HepG2 (cell line): ENCODE data around the gene SLC9A8. TPM values are rescaled to one million over a fixed set of nuclear protein-coding genes. Genes with fewer than 3 reads are reported as not detected.

Experiments used
- GTF2F1 ChIP-seq: fragments of 150-350 bp; IDR thresholded peaks from 2 replicates; pipeline ENCODE4 v1.6.1; 2014; ENCODE audit warnings: low read length
- HBP1 ChIP-seq: IDR thresholded peaks from 2 replicates; pipeline ENCODE4 v1.6.1; 2016; ENCODE audit warnings: low read depth, control low read depth
- MAFK ChIP-seq, 2 experiments: IDR thresholded peaks in 1 of 2; conservative IDR thresholded peaks in 1 of 2; 2 replicates each; pipeline ENCODE4 v1.6.1; 2011; ENCODE audit warnings: improper control_type of control experiment in 2 of 2, low read length in 2 of 2
- NFE2L2 ChIP-seq: fragments of 150-350 bp; IDR thresholded peaks from 2 replicates; pipeline ENCODE4 v1.6.1; 2014; ENCODE audit warnings: low read length
- PHB2 ChIP-seq: fragments of 450-650 bp; IDR thresholded peaks from 2 replicates; pipeline ENCODE4 v1.6.1; 2018; ENCODE audit not compliant: partially characterized antibody
- SIN3A ChIP-seq: IDR thresholded peaks from 2 replicates; pipeline ENCODE4 v1.6.1; 2011; ENCODE audit warnings: low read depth, mild to moderate bottlenecking, control low read depth, low read length, borderline replicate concordance
- SP5 ChIP-seq: IDR thresholded peaks from 2 replicates; pipeline ENCODE4 v1.6.1; 2016; ENCODE audit warnings: low read depth, borderline replicate concordance
- ZBTB44 ChIP-seq: sonication (generic); formaldehyde crosslinking; IDR thresholded peaks from 2 replicates; pipeline ENCODE4 v1.4.0; 2020; ENCODE audit warnings: missing genetic modification reagents
- ZFP36 ChIP-seq: fragments of 150-350 bp; IDR thresholded peaks from 2 replicates; pipeline ENCODE4 v1.6.1; 2018; ENCODE audit warnings: borderline replicate concordance, low read length, low read depth; ENCODE audit not compliant: partially characterized antibody
- ZGPAT ChIP-seq: IDR thresholded peaks from 2 replicates; pipeline ENCODE4 v1.6.1; 2016; ENCODE audit warnings: mild to moderate bottlenecking
- ZIK1 ChIP-seq: sonication (generic); formaldehyde crosslinking; IDR thresholded peaks from 2 replicates; pipeline ENCODE4 v1.5.0; 2020; ENCODE audit warnings: mild to moderate bottlenecking, low read depth, missing genetic modification reagents, borderline replicate concordance
- ZNF350 ChIP-seq: sonication (generic); formaldehyde crosslinking; IDR thresholded peaks from 2 replicates; pipeline ENCODE4 v1.4.0; 2020; ENCODE audit warnings: mild to moderate bottlenecking, low read depth, missing genetic modification reagents, borderline replicate concordance
- ZNF496 ChIP-seq: sonication (generic); formaldehyde crosslinking; IDR thresholded peaks from 2 replicates; pipeline ENCODE4 v1.8.1; 2023; ENCODE audit warnings: mild to moderate bottlenecking, moderate library complexity, missing genetic modification reagents; ENCODE audit not compliant: insufficient replicate concordance
- ZNF556 ChIP-seq: sonication (generic); formaldehyde crosslinking; IDR thresholded peaks from 2 replicates; pipeline ENCODE4 v1.4.0; 2020; ENCODE audit warnings: mild to moderate bottlenecking, missing genetic modification reagents, borderline replicate concordance
- ZNF562 ChIP-seq: sonication (generic); formaldehyde crosslinking; IDR thresholded peaks from 2 replicates; pipeline ENCODE4 v1.8.0; 2022; ENCODE audit warnings: missing genetic modification reagents, borderline replicate concordance
- ZNF564 ChIP-seq: sonication (generic); formaldehyde crosslinking; IDR thresholded peaks from 2 replicates; pipeline ENCODE4 v1.8.1; 2023; ENCODE audit warnings: mild to moderate bottlenecking, missing genetic modification reagents
- ZNF576 ChIP-seq: sonication (generic); formaldehyde crosslinking; IDR thresholded peaks from 2 replicates; pipeline ENCODE4 v1.4.0; 2020; ENCODE audit warnings: mild to moderate bottlenecking, missing genetic modification reagents
- ZNF766 ChIP-seq: sonication (generic); formaldehyde crosslinking; IDR thresholded peaks from 2 replicates; pipeline ENCODE4 v1.5.0; 2020; ENCODE audit warnings: missing genetic modification reagents, borderline replicate concordance
- polyA plus RNA-seq, 8 experiments: library from polyadenylated mRNA; depleted of rRNA in 3 of 8; stranded (reverse) in 7 of 8; unstranded in 1 of 8; fragments of >200 nt; fragmentation: Illumina TruSeq in 4 of 8; extraction: Trizol in 4 of 8; gene quantifications; 2 replicates each; pipeline versions ENCODE4 v1.2.1 to v1.2.3, GENCODE V29; 2011 to 2016; ENCODE audit warnings: low read depth in 4 of 8, missing spikeins in 1 of 8, mixed read lengths in 1 of 8; ENCODE audit not compliant: insufficient read depth in 1 of 8
- total RNA-seq, 5 experiments: library from RNA; depleted of rRNA; stranded (reverse); fragments of >200 nt; fragmentation: Illumina TruSeq; extraction: Trizol; gene quantifications; 2 replicates each; pipeline ENCODE4 v1.2.3, GENCODE V29; 2016; ENCODE audit warnings: low read depth in 1 of 5
- TF ChIP-seq, protein P1 (sequence below): sonication (generic); formaldehyde crosslinking; IDR thresholded peaks from 2 replicates; pipeline ENCODE4 v1.4.0; 2020; ENCODE audit warnings: missing genetic modification reagents
- TF ChIP-seq, protein P2 (sequence below): IDR thresholded peaks from 2 replicates; pipeline ENCODE4 v1.6.1; 2018; ENCODE audit warnings: missing genetic modification reagents, mild to moderate bottlenecking, missing compliant biosample characterization
- TF ChIP-seq, protein P3 (sequence below): IDR thresholded peaks from 2 replicates; pipeline ENCODE4 v1.6.1; 2016; ENCODE audit warnings: missing compliant biosample characterization, missing genetic modification reagents, borderline replicate concordance

SLC9A8 gene
- total and polyA plus RNA-seq, 2 of the 13 experiments (the other 11 are each of a cell fraction or from before 2014, with no cell fraction given) = 4.1 to 7.4 TPM

DNA sequence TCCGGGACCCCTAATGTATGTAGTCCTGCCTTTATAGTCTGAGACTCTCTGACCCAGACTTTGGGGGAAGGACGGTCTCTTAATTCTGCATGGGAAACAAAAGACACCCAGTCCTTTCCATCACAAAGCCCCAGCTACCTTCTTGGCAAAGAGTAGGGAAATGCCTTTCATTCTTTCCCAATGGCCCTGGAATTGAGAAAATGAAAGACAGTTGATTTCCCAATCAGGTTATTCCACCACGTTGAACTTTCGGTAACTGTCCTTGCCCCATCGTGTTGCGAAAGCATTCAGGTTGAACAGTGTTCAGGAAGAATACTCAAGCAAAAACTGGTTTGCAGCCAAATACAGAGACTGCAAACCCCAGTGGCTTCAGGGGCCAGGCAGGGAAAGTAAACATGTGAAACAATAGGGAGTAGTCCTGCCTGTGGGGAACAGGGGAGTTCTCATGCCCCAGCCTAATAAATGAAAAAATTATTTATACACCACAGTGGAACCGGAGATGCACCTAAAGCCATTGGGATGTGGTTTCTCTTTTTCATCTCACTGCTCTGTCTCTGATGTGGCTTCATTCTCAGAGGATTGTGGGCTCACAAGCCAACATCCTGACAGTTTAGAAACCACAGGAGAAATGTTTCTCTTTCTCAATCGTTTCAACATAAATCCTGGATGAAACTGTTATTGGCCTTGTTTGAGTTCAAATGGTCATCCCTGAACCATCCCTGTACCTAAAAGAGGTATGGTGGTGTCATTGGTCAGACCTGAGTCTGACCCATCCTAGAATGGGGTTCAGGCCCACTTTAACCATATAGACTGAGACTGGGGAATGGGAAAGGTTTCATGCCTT, 44.2 kb upstream of the SLC9A8 start (continued):
- TF ChIP-seq ZNF350 (peak; percentile 98), ZNF564 (CRISPR knock-in tag) (peak; percentile 97), ZIK1 (peak; percentile 63; the same call in 1 of the 2 replicates), SIN3A (peak; percentile 74; the same call in 1 of the 2 replicates), MAFK (conservative IDR thresholded peaks at IDR 0.05 in 1 of 2, IDR thresholded peaks at IDR 0.05 in 1 of 2; ENCODE audit: low read length in 2 of 2) (0 out of 4 replicates have a peak, but pooled peaks of 1 of the 2 experiments have one; percentile 17), ZNF556 (CRISPR knock-in tag) (peak; percentile 99), PHB2 (no peak), ZNF576 (CRISPR knock-in tag) (no peak), ZBTB44 (peak; percentile 84), ZNF766 (peak; percentile 93), NFE2L2 (no peak), GTF2F1 (no peak), HBP1 (CRISPR knock-in tag) (peak; percentile 51; the same call in 1 of the 2 replicates), ZNF496 (CRISPR knock-in tag) (no peak), ZFP36 (no peak), ZNF562 (no peak), SP5 (CRISPR knock-in tag) (peak; percentile 78), ZGPAT (peak; percentile 100)
- TF ChIP-seq, protein P1, sequence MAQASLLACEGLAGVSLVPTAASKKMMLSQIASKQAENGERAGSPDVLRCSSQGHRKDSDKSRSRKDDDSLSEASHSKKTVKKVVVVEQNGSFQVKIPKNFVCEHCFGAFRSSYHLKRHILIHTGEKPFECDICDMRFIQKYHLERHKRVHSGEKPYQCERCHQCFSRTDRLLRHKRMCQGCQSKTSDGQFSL (CRISPR knock-in tag) = no peak
- TF ChIP-seq, protein P2, sequence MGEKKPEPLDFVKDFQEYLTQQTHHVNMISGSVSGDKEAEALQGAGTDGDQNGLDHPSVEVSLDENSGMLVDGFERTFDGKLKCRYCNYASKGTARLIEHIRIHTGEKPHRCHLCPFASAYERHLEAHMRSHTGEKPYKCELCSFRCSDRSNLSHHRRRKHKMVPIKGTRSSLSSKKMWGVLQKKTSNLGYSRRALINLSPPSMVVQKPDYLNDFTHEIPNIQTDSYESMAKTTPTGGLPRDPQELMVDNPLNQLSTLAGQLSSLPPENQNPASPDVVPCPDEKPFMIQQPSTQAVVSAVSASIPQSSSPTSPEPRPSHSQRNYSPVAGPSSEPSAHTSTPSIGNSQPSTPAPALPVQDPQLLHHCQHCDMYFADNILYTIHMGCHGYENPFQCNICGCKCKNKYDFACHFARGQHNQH (CRISPR knock-in tag) = peak; percentile 100
- TF ChIP-seq, protein P3, sequence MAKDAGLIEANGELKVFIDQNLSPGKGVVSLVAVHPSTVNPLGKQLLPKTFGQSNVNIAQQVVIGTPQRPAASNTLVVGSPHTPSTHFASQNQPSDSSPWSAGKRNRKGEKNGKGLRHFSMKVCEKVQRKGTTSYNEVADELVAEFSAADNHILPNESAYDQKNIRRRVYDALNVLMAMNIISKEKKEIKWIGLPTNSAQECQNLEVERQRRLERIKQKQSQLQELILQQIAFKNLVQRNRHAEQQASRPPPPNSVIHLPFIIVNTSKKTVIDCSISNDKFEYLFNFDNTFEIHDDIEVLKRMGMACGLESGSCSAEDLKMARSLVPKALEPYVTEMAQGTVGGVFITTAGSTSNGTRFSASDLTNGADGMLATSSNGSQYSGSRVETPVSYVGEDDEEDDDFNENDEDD = peak; percentile 85; the same call in 1 of the 2 replicates
